ENCODE data around the gene MYBPHL. TPM values are rescaled to one million over a fixed set of nuclear protein-coding genes. Genes with fewer than 3 reads are reported as not detected.
A peak's percentile ranks its signal among the peaks of the same experiment; 100 is the strongest.

The MYBPHL gene
- total and polyA plus RNA-seq, 2 experiments from 2014 or later, result 3.6 to 7.4 TPM

GRCh38 chr1:109277434-109278204 lies 29.2 kb downstream of the MYBPHL start:
- H3K36me3 ChIP-seq (replicated peaks; ENCODE audit: insufficient read depth, low read depth), result no peaks in the 10 kb centered on the region
- peak overlapping the region; percentile 10 for H2AFZ ChIP-seq
- no peaks in the 10 kb centered on the region for H3K27me3 ChIP-seq
- no peaks in the 10 kb centered on the region for H3K9me3 ChIP-seq (ENCODE audit: low read depth)
- peaks cover 34% of the 10 kb centered on the region for H3K4me1 ChIP-seq (ENCODE audit: insufficient read depth)
- H3K4me2 ChIP-seq, result no peak overlapping the region
- H3K27ac ChIP-seq, result peak overlapping the region; percentile 80
- peak; percentile 81 for DNase-seq (ENCODE audit: low spot score)
- H3K79me2 ChIP-seq, result peaks cover 14% of the 10 kb centered on the region
- WGBS (ENCODE audit: low lambda C conversion rate, missing lambda C conversion rate), result 65% methylated on average over 7 of the region's 7 CpGs
- H4K20me1 ChIP-seq (ENCODE audit: insufficient read depth, poor library complexity, severe bottlenecking), result no peaks in the 10 kb centered on the region
- no peaks in the 10 kb centered on the region for H3K9me2 ChIP-seq (replicated peaks; ENCODE audit: insufficient read depth)
- H3K4me3 ChIP-seq, result no peak overlapping the region
- TF ChIP-seq CTCF (IDR thresholded peaks at IDR 0.05; ENCODE audit: poor library complexity) (peak; percentile 70), EZH2phosphoT487 (IDR thresholded peaks at IDR 0.05; ENCODE audit: low read depth, severe bottlenecking, unreplicated experiment) (no peak)

- peak overlapping the region; percentile 74 for H3K4me2 ChIP-seq
- H3K4me1 ChIP-seq (ENCODE audit: insufficient read depth), result peaks cover 34% of the 10 kb centered on the region
- 48% methylated on average over 9 of the region's 9 CpGs for WGBS (ENCODE audit: low lambda C conversion rate, missing lambda C conversion rate)
- no peak for DNase-seq (ENCODE audit: low spot score)
- H3K27me3 ChIP-seq, result no peaks in the 10 kb centered on the region
- H3K36me3 ChIP-seq (replicated peaks; ENCODE audit: insufficient read depth, low read depth), result no peaks in the 10 kb centered on the region
- no peaks in the 10 kb centered on the region for H4K20me1 ChIP-seq (ENCODE audit: insufficient read depth, poor library complexity, severe bottlenecking)
- no peaks in the 10 kb centered on the region for H3K9me2 ChIP-seq (replicated peaks; ENCODE audit: insufficient read depth)
- peak overlapping the region; percentile 94 for H3K27ac ChIP-seq
- H3K4me3 ChIP-seq, result no peak overlapping the region
- H3K9me3 ChIP-seq (ENCODE audit: low read depth), result no peaks in the 10 kb centered on the region
- H3K79me2 ChIP-seq, result no peaks in the 10 kb centered on the region
- TF ChIP-seq EZH2phosphoT487 (IDR thresholded peaks at IDR 0.05; ENCODE audit: low read depth, severe bottlenecking, unreplicated experiment) (no peak), CTCF (IDR thresholded peaks at IDR 0.05; ENCODE audit: poor library complexity) (no peak), EZH2 (IDR thresholded peaks at IDR 0.05; ENCODE audit: borderline replicate concordance) (no peak)
- no peak overlapping the region for H2AFZ ChIP-seq
Observed at GRCh38 chr1:109275706-109276345, 31.0 kb downstream of the MYBPHL start.

GRCh38 chr1:109274533-109275476 lies 32.0 kb downstream of the MYBPHL start:
- H4K20me1 ChIP-seq (ENCODE audit: insufficient read depth, poor library complexity, severe bottlenecking), result no peaks in the 10 kb centered on the region
- H2AFZ ChIP-seq, result peak overlapping the region; percentile 55
- no peaks in the 10 kb centered on the region for H3K79me2 ChIP-seq
- peak overlapping the region; percentile 94 for H3K27ac ChIP-seq
- H3K27me3 ChIP-seq, result no peaks in the 10 kb centered on the region
- H3K9me3 ChIP-seq (ENCODE audit: low read depth), result no peaks in the 10 kb centered on the region
- TF ChIP-seq CTCF (IDR thresholded peaks at IDR 0.05; ENCODE audit: poor library complexity), result no peak
- no peak for TF ChIP-seq EZH2phosphoT487 (IDR thresholded peaks at IDR 0.05; ENCODE audit: low read depth, severe bottlenecking, unreplicated experiment)
- no peak for TF ChIP-seq EZH2 (IDR thresholded peaks at IDR 0.05; ENCODE audit: borderline replicate concordance)
- H3K9me2 ChIP-seq (replicated peaks; ENCODE audit: insufficient read depth), result no peaks in the 10 kb centered on the region
- peaks cover 34% of the 10 kb centered on the region for H3K4me1 ChIP-seq (ENCODE audit: insufficient read depth)
- H3K4me2 ChIP-seq, result peak overlapping the region; percentile 74
- DNase-seq (ENCODE audit: low spot score), result peak; percentile 83
- no peak overlapping the region for H3K4me3 ChIP-seq
- WGBS (ENCODE audit: low lambda C conversion rate, missing lambda C conversion rate), result 32% methylated on average over 24 of the region's 24 CpGs
- no peaks in the 10 kb centered on the region for H3K36me3 ChIP-seq (replicated peaks; ENCODE audit: insufficient read depth, low read depth)

All from hepatocyte (in vitro differentiated cells).